Neural progenitor cell (in vitro differentiated cells): Measurements from ENCODE around the gene SPRYD7.

Experiments used
- EZH2 ChIP-seq: fragments of 200-600 bp; sonication (generic); IDR thresholded peaks from 2 replicates; pipeline ENCODE4 v1.6.1; 2017; ENCODE audit warnings: antibody characterized with exemption, mild to moderate bottlenecking, moderate library complexity
- EZH2phosphoT487 ChIP-seq: fragments of 200-600 bp; sonication (generic); IDR thresholded peaks from 2 replicates; pipeline ENCODE4 v1.6.1; 2017; ENCODE audit warnings: antibody characterized with exemption
- TF ChIP-seq, protein P1 (sequence below): fragments of 200-600 bp; sonication (generic); IDR thresholded peaks from 2 replicates; pipeline ENCODE4 v1.5.1; 2017; ENCODE audit warnings: antibody characterized with exemption, mild to moderate bottlenecking

DNA sequence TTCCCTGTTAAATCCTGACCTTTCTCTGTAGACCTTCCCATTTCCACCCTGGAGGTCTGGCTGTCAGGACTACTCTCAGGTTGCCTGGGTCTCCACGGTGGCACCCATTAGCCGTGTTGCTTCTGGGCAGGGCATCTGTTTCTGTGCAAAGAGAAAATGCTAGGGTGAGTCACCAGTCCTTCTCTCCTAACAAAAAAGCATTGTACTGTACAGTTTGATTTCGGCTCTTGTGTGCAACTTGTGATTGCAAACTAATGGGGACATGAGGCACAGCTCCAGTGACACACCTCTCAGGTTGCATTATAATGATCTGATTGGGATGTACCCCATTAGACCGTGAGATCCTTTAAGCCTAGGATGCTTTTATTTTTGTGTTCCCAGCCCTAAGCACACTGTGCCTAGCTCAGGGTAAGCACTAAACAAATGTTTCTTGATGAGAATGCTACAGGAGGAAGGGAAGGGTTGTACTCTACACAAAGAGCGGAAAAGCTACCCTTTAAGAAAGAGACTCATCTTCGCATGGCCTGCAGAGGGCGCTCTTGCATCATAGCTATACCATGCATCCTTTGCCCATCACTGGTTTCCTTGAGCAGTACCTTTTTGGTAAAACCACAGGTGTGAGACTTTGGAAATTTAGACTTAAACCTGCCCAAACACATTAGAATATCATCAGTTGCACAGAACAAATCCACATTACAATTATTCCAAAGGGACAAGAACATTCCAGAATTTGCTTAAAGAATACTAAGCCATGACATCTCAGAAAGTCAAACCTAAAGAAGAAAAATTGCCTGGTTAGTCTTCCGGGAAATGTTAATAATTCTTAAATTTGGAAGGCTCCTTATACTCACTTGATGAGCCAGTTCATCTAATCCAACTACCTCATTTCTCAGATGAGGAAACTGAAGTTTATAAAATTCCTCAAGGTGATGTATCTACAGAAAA, 40.4 kb upstream of the SPRYD7 start:
- TF ChIP-seq, protein P1, sequence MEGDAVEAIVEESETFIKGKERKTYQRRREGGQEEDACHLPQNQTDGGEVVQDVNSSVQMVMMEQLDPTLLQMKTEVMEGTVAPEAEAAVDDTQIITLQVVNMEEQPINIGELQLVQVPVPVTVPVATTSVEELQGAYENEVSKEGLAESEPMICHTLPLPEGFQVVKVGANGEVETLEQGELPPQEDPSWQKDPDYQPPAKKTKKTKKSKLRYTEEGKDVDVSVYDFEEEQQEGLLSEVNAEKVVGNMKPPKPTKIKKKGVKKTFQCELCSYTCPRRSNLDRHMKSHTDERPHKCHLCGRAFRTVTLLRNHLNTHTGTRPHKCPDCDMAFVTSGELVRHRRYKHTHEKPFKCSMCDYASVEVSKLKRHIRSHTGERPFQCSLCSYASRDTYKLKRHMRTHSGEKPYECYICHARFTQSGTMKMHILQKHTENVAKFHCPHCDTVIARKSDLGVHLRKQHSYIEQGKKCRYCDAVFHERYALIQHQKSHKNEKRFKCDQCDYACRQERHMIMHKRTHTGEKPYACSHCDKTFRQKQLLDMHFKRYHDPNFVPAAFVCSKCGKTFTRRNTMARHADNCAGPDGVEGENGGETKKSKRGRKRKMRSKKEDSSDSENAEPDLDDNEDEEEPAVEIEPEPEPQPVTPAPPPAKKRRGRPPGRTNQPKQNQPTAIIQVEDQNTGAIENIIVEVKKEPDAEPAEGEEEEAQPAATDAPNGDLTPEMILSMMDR: peak; percentile 95
- TF ChIP-seq EZH2phosphoT487 (no peak), EZH2 (no peak)
